ENCODE results near the gene REV3L. TPM values are rescaled to one million over a fixed set of nuclear protein-coding genes. Genes with fewer than 3 reads are reported as not detected.

Gene REV3L
- total and polyA plus RNA-seq, 12 donors, result 16.8 to 45.7 (median 26.6) TPM

- Histone ChIP-seq H3K9me3 (replicated peaks in 1 of 3) (no peaks in the 10 kb centered on the region), H3K4me1 (replicated peaks in 1 of 2) (peaks cover 0 to 5% of the 10 kb centered on the region in 2 donors), H3K4me3 (no peak overlapping the region), H3K36me3 (replicated peaks in 1 of 2) (no peaks in the 10 kb centered on the region), H3K27ac (no peak overlapping the region), H3K27me3 (no peaks in the 10 kb centered on the region)
- intact Hi-C loops (cut with DNase I), result no loop called here
- DNase-seq, result no peak
- WGBS, 4 donors, result 94 to 98% (median 96%) methylated on average over 3 of the region's 3 CpGs
- TF ChIP-seq POLR2A (IDR thresholded peaks at IDR 0.05) (no peak), CTCF (IDR thresholded peaks at IDR 0.05) (no peak)
Observed at GRCh38 chr6:111490067-111490466, 7.0 kb upstream of the REV3L start.

GRCh38 chr6:111487661-111488060 lies 4.6 kb upstream of the REV3L start:
- 75 to 93% (median 90%) methylated on average over 1 of the region's 1 CpG for WGBS, 4 donors
- no peaks in the 10 kb centered on the region for H3K36me3 ChIP-seq (replicated peaks in 1 of 2)
- no peak overlapping the region for H3K27ac ChIP-seq
- H3K4me1 ChIP-seq (replicated peaks in 1 of 2), result peaks cover 6 to 12% of the 10 kb centered on the region in 2 donors
- H3K4me3 ChIP-seq, result no peak overlapping the region
- H3K9me3 ChIP-seq (replicated peaks in 1 of 3), result no peaks in the 10 kb centered on the region
- DNase-seq, result no peak
- no peak for TF ChIP-seq POLR2A (IDR thresholded peaks at IDR 0.05)
- TF ChIP-seq CTCF (IDR thresholded peaks at IDR 0.05), result no peak
- intact Hi-C loops (cut with DNase I), result loop anchor here in 1 of 2 donors (10.0 kb wide), 2 partner anchors 57 to 117 kb away; partner anchors contain the start of gene TRAF3IP2
- no peaks in the 10 kb centered on the region for H3K27me3 ChIP-seq

GRCh38 chr6:111486921-111487320 lies 3.9 kb upstream of the REV3L start:
- H3K36me3 ChIP-seq (replicated peaks in 1 of 2), result no peaks in the 10 kb centered on the region
- 93 to 100% (median 95%) methylated on average over 1 of the region's 1 CpG for WGBS, 4 donors
- no peaks in the 10 kb centered on the region for H3K9me3 ChIP-seq (replicated peaks in 1 of 3)
- TF ChIP-seq POLR2A (IDR thresholded peaks at IDR 0.05) (no peak), CTCF (IDR thresholded peaks at IDR 0.05) (no peak)
- H3K4me3 ChIP-seq, result no peak overlapping the region
- no peak for DNase-seq
- peaks cover 6 to 13% of the 10 kb centered on the region in 2 donors for H3K4me1 ChIP-seq (replicated peaks in 1 of 2)
- no peaks in the 10 kb centered on the region for H3K27me3 ChIP-seq
- H3K27ac ChIP-seq, result no peak overlapping the region
- intact Hi-C loops (cut with DNase I), result loop anchor here in 1 of 2 donors (10.0 kb wide), 2 partner anchors 58 to 118 kb away; partner anchors contain the start of gene TRAF3IP2

- Histone ChIP-seq H3K4me1 (replicated peaks in 1 of 2) (peaks cover 8 to 17% of the 10 kb centered on the region in 2 donors), H3K4me3 (no peak overlapping the region), H3K27ac (no peak overlapping the region), H3K27me3 (no peaks in the 10 kb centered on the region), H3K9me3 (replicated peaks in 1 of 3) (no peaks in the 10 kb centered on the region), H3K36me3 (replicated peaks in 1 of 2) (no peaks in the 10 kb centered on the region)
- DNase-seq, result no peak
- WGBS, 4 donors, result 90 to 94% (median 92%) methylated on average over 2 of the region's 2 CpGs
- intact Hi-C loops (cut with DNase I), result loop anchor here in 1 of 2 donors (10.0 kb wide), 2 partner anchors 58 to 118 kb away; partner anchors contain the start of gene TRAF3IP2
- TF ChIP-seq CTCF (IDR thresholded peaks at IDR 0.05) (no peak), POLR2A (IDR thresholded peaks at IDR 0.05) (no peak)
Observed at GRCh38 chr6:111486475-111486874, 3.5 kb upstream of the REV3L start.

Data from adrenal gland (tissue), 12 donors.